GM10266 (cell line): Measurements from ENCODE around the gene LARGE1.

Experiments
- DNase-seq: peaks from one replicate; pipeline ENCODE4 v3.0.0; 2012; ENCODE audit errors: extremely low spot score
- CTCF ChIP-seq: IDR thresholded peaks from 2 replicates; pipeline ENCODE4 v1.5.1; 2012; ENCODE audit warnings: mild to moderate bottlenecking, low read depth; ENCODE audit not compliant: control insufficient read depth, insufficient read depth; ENCODE audit errors: missing control alignments

The LARGE1 gene

GRCh38 chr22:33601062-33601461 lies 319.2 kb downstream of the LARGE1 start:
- TF ChIP-seq CTCF, result no peak
- no peak for DNase-seq

DNA sequence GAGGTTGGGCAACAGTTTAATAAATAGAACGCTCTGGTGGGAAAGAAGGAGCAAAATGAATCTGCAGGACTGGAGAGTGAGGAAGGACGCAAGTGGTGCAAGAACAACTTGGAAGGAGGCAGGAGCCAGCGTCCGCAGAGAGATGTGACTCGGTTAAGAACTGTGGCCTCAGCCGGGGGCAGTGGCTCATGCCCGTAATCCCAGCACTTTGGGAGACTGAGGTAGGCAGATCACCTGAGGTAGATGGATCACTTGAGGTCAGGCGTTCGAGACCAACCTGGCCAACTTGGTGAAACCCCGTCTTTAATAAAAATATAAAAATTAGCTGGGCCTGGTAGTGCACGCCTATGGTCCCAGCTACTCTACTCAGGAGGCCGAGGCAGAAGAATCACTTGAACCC lies 319.7 kb downstream of the LARGE1 start:
- DNase-seq, result no peak
- no peak for TF ChIP-seq CTCF

- DNase-seq, result no peak
- TF ChIP-seq CTCF, result no peak
Measured at GRCh38 chr22:33600113-33600512, 320.2 kb downstream of the LARGE1 start.

DNA sequence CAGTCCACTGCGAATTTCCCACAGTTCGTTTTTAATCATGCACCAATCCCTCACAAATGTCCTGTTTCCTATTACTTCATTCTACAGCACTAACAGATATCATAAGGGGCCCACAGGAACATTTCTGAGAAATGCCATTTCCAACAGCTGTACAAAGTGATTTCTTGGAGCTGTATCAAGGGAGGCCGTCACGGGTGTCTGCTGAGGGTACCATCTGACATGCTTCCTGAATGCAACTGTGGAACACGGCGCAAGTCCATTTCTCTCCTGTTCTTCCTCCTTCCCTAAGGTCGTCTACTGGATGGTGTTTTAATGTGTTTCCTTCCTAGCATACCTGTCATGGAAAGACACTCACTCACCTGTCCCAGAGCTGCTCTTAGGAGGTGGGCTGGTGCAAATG lies 320.7 kb downstream of the LARGE1 start:
- no peak for DNase-seq
- TF ChIP-seq CTCF, result no peak

GRCh38 chr22:33598821-33599220 lies 321.5 kb downstream of the LARGE1 start:
- no peak for TF ChIP-seq CTCF
- no peak for DNase-seq

DNA sequence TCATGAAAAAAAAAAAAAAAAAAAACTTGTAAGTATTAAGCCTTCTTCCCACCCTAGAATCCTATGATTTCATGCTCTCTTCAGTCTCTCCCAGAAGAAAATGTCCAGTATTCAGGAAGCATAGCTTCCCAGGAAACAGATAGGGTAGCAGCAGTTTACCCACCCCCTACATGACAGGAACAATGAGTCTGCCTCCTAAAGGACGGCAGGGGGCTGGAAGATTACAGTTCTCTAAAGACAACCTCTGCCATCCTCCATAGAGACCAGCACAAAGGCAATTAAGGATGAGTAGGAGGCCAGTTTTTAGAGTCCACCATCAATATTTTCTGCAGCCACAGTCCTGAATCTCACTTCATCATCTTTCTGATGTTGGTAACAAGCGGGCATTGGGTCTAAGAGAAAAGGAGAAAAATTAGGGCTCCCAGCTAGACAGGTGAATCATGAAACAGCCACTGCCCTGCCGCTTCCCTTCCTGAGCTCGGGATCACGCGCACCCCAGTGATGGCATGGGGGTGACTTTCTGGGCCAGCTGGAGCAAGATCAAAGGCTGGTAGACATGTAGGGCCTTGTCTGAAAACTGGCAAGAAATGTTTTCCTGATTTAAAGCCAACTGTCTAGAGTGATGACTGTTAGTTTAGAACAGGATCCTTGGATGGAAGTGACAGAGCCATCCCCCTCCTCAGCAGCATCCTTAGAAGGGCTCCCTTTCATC lies 322.8 kb downstream of the LARGE1 start:
- no peak for TF ChIP-seq CTCF
- DNase-seq, result no peak

- no peak for DNase-seq
- TF ChIP-seq CTCF, result no peak
Measured at GRCh38 chr22:33593818-33594217, 326.5 kb downstream of the LARGE1 start.
